Islet of Langerhans (tissue), 1 donor: Measurements from ENCODE around the gene FLYWCH1.
"Not testable (repeated sequence)": the region's sequence is repeated elsewhere in the genome, so short reads cannot be mapped to it uniquely, and the experiment has no call there.

ENCODE experiments used
- FAIRE-seq: peaks from one replicate; lab custom pipeline; 2011; peaks lifted over from hg19 to GRCh38; lab: Jason Lieb, UNC

FLYWCH1 gene

DNA sequence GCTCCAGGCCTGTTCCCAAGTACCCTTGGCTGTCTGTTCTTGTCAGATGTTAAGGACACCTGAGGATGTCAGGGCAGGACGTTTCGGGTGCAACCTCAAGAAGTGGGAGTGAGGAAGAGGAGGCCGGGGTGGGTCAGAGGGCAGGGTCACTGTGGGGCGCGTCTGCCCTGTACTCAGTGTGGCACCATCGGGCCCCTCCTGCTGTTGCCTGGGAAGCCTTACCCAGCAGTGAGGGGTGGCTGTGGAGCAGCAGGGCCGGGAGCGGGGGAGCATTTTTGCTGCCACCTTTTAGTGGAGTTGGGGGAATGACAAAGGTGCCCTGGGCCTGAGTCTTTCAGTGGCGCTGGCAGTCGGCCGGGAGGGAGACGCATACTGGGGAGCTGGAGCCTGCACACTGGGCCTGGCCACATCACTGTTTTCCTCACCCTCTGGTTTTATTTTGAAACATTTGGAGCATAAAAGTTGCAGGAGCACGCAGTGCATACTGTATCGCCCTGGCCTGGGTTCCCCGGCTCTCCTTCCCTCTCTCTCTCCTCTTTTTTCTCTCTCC lies 11.1 kb upstream of the FLYWCH1 start:
- FAIRE-seq, result no peak

DNA sequence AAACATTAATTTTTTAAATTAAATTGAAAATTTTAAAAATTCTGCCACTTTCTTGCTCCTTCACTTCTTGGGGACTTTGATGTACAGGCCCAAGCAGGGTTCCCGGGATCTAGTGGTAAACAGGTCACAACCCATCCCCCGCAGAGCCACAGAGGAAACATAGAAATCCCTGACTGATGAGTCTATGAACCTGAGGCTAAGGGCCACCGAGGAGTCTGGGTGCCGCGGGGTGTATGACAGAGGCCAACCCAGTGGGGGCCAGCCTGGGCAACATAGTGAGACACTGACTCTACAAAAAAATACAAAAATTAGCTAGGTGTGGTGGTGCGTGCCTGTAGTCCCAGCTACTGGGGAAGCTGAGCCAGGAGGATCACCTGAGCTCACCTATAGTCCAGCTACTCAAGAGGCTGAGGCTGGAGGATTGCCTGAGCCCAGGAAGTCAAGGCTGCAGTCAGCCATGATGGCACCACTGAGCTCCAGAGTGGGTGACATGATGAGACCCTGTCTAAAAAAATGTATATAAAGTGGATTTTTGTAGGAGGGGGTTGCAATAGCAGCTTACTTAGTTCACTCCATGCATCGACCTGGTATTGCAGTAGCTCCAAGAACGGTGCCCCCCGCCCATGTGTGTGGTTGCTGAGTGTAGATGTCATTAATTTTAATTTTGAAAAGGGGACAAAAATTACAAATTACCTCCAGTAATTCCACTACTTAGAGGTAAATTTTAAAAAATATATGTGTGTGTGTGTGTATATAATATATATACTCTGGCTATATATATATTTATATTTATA lies 9.2 kb upstream of the FLYWCH1 start:
- no peak for FAIRE-seq

DNA sequence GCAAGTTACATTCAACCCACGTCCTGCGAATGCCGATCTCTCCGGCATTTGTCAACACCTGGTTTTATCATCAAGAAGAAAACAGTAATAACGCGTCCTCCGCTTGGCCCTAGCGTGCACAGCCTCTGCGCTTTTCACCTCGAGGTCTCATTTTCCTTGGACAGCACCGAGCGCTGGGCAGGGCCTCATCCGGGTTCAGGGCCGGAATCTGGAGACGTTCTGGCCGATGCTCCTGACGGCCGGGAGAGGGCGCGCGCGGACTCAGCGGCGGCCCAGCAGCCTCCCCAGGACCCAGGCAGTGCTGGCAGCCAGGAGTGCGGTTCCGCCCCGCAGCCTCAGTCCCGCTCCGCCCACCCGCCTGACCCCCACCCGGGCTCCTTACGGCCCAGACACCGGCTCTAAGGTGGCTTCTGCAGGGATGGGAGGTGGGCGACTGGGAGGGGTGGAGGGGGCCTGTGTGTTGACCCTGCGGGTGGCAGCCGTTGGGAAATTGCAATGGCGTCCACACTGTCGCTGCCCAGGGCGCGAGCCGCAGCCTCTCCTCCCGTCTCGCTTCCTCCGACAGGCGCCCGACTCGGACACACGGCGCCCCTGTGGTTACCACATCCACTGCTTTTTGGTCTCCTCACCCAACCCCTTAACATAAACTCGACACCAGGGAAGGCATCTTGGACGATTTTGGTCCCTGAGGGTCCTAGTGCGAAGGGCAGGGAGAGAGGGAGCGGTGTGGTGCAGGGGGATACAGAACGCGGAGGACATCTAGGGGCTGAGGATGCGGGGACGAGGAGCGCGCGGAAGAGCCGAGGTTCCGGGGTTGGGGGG lies 7.4 kb upstream of the FLYWCH1 start:
- FAIRE-seq, result no peak

DNA sequence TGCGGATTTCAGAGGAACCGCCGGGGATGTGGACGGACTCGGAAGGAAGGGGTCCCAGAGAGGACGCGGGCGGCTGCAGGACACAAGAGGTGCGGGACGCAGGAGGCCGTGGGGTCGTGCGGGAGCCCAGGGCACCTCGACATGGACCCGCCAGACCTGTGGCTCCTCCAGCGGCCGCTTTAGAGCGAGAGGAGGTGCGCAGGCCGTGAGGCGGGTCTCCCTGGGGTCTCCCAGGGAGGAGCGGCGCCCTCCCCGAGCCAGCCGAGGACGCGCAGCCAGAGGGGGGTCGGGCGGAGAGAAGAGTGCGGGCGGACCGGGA lies 6.8 kb upstream of the FLYWCH1 start:
- FAIRE-seq, result no peak

DNA sequence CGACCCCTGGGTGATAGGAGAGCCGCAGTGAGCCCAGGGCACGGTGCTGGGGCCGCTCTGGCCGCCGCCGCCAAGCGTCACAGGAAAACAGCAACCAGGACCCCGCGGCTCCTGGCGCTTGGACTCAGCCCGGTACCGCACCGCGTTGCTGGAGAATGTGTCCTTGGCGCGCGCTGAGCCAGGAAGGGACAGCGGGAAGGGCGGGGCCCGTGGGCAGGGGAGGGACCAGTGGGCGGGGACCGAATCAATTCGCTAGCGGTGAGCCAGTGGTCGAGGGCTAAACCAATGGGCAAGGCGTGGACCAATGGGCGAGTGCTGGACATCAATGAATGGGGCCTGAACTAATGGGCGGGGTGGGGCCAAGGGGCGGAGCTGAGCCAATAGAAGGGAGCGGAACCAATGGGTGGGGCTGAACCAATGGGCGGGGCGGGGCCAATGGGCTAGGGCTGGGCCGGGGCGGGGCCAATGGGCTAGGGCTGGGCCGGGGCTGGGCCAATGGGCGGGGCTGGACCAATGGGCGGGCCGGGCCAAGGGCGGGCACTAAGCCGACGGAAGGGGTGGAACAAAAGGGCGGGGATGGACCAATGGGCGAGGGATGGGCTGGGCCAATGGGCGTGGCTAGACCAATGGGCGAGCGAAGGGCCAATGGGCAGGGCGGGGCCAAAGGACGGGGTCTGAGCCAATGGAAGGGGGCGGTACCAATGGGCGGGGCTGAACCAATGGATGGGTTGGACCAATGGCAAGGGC lies 6.3 kb upstream of the FLYWCH1 start:
- FAIRE-seq, result peak; percentile 84

DNA sequence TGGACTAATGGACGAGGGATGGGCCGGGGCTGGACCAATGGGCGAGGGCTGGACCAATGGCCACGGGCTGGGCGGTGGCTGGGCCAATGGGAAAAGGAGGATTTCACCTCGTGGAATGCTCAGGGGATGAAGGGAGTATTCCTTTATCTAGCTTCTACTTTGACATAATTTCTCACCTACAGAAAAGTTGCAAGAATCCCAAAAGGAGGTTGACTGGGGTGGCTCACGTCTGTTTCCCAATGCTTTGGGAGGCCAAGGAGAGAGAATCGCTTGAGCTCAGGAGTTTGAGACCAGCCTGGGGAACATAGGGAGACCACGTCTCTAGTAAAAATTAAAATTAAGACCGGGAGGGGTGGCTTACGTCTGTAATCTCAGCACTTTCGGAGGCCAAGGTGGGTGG lies 5.7 kb upstream of the FLYWCH1 start:
- no peak for FAIRE-seq

DNA sequence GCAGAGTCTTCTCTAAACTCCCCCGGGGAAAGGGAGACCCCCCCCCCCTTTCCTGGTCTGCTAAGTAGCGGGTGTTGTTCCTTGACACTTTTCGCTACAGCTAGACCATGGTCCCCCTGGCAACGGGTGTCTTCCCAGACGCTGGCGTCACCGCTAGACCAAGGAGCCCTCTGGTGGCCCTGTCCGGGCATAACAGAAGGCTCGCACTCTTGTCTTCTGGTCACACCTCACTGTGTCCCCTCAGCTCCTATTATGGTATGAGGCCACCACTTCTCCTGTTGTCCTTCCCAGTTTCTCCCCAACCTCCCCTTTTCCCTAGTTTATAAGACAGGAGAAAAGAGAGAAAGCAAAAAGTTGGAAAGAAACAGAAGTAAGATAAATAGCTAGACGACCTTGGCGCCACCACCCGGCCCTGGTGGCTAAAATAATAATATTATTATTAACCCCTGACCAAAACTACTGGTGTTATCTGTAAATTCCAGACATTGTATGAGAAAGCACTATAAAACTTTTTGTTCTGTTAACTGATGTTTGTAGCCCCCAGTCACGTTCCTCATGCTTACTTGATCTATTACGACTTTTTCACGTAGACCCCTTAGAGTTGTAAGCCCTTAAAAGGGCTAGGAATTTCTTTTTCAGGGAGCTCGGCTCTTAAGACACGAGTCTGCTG lies 4.5 kb upstream of the FLYWCH1 start:
- not testable (repeated sequence) for FAIRE-seq

DNA sequence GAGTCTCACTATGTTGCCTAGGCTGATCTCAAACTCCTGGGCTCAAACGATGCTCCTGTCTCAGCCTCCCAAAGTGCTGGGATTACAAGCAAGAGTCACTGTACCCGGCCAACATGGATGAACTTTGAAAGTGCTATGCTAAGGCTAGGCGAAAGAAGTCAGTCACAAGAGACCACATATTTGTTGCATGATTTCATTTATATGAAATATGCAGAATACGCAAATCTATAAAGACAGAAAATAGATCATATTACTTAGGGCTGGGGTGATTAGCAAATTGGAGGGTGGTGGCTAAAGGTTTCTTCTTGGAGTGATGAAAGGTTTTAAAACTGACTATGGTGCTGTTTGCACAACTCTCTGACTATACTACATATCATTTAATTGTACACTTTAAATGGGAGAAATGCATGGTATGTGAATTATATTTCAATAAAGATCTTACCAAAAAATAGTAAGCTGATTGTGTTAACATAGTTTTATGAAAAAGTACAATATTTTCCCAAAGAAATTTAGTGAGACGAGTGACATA lies 1.2 kb upstream of the FLYWCH1 start:
- no peak for FAIRE-seq

DNA sequence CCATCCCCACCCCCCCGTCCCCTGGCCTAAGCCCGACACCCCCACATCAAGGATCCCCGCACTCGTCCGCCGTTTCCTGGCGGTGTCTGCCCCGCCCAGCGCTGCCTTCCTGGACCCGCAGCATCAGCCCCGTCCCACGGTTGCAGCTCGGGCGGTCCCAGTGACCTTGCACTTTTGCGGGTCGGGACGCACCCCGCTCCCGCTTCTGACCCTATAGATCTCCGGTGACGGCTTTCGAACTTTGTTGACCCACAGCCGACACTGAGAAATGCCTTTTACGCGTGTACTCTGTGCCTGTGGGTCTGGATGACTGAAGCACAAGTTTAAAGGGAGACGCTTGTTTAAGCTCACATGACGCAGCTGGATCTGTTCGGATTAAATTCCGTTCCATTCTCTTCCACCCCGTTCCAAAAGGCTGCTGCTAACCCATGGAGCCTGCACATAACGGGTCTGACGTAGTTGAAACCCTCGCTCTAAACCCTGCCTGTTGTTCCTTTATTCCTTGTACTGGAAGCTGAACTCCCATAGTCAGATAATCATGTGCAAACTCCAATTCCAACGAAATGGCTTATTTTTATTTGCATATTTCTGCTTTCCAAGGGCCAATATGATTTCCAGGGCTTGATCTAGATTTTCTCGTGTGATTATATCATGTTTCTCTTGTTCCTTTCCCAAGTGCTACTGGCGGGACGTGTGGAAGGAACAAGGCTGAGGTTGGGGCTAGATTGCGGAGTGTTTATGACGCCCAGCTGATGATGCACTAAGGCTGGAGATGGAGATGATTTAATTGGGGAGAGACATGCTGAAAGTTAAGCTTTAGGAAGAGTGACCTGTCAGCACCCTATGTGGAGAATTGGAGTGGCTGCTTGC lies 834 bp downstream of the FLYWCH1 start:
- no peak for FAIRE-seq

DNA sequence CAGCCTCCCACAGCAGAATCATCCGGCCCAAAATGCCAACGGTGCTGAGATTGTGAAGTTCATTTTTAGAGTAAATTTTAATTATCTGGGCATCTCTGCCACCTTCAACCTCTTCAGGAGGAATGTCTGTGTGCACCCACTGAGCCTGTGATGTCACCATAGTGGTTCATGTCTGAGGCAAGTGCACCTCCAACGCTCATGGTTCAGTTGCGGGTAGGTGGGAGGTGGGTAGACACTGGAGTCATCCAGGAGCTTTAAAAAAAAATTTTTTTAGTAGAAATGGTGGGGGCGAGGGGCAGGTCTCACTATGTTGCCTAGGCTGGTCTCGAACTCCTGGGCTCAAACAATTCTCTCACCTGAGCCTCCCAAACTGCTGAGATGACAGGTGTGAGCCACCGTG lies 1.9 kb downstream of the FLYWCH1 start:
- no peak for FAIRE-seq

DNA sequence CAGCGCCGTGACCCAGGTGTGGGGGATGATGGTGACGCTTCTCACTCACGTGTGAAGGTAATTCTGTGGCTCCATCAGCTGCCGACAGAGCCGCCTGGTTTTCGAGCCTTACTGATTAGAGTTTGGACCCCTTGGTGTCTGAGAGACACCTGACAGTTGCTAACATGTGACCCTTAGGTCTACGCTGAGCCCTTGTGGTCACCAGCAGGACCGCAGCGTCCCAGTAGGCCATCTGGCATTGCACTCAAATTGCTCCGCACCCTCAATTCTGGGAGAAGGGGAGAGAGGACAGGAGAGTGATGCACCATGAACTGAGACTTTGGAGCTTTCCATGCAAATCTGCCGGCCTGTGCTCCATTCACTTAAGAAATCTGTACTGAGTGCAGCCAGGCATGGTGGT lies 2.5 kb downstream of the FLYWCH1 start:
- FAIRE-seq, result no peak

DNA sequence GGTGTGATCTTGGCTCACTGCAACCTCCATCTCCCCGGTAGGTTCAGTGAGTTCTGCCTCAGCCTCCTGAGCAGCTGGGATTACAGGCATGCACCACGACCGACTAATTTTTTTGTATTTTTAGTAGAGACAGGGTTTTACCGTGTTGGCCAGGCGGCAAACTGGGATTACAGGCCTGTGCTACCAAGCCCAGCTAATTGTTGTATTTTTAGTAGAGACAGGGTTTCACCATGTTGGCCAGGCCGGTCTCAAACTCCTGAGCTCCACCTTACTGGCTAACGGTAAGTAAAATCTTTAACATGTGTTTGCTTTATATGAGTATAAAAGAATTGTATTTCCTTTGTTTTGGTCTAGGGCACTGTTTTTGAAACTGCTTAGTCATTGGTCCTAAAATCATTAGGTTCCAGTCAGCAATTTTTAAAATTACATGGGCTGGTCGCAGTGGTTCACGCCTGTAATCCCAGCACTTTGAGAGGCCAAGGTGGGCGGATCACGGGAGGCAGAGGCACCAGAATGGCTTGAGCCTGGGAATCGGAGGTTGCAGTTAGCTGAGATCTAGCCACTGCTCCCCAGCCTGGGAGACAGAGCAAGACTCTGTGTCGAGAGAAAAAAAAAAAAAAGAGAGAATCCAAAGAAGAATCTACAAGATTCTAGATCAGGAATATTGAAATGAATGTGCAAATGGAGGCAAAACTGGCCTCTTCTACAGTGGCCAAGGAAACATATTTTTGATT lies 3.6 kb downstream of the FLYWCH1 start:
- FAIRE-seq, result no peak

DNA sequence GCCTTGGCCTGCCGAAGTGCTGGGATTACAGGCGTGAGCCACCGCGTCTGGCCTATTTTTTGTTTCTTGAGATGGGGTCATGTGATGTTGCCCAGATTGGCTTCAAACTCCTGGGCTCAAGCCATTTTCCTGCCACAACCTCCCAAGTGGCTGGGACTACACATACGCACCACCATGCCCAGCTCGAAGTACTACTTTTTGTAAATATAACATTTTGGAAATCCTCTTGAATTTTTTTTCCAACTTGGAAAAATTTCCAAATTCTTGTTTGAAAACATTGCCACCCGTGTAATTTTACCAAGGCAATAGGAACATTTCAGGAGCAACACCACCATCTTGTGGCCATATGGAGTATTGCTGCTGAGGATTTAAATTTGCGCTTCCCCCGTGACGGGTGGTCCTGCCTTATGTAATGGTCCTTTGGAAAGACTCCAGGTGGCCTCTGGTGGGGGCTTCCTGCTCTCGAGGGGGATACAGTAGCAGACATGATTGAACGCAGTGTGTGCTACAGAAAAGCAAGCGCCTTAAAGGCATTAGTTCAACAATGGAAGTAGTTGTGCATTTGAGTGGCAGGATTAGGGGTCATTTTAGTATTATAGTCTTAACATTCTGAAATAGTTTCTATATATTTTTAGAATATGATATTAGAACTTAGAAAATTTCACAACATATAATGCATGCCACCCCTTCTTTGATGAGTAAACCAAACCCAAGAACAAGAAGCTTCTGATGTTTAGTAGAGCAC lies 8.0 kb downstream of the FLYWCH1 start:
- peak; percentile 84 for FAIRE-seq

DNA sequence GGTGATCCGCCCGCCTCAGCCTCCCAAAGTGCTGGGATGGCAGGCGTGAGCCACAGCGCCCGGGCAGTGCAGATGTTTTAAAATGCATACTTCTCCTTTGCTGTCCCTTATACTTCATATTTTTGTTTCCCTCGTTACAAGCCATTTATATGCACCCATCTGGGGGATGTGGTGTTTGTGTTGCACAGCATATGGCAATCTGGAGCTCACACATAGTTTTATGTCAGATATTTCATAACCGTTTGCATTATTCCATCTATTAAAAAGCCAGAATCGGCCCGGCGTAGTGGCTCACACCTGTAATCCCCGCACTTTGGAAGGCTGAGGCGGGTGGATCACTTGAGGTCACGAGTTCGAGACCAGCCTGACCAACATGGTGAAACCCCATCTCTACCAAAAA lies 11.8 kb downstream of the FLYWCH1 start:
- FAIRE-seq, result no peak

DNA sequence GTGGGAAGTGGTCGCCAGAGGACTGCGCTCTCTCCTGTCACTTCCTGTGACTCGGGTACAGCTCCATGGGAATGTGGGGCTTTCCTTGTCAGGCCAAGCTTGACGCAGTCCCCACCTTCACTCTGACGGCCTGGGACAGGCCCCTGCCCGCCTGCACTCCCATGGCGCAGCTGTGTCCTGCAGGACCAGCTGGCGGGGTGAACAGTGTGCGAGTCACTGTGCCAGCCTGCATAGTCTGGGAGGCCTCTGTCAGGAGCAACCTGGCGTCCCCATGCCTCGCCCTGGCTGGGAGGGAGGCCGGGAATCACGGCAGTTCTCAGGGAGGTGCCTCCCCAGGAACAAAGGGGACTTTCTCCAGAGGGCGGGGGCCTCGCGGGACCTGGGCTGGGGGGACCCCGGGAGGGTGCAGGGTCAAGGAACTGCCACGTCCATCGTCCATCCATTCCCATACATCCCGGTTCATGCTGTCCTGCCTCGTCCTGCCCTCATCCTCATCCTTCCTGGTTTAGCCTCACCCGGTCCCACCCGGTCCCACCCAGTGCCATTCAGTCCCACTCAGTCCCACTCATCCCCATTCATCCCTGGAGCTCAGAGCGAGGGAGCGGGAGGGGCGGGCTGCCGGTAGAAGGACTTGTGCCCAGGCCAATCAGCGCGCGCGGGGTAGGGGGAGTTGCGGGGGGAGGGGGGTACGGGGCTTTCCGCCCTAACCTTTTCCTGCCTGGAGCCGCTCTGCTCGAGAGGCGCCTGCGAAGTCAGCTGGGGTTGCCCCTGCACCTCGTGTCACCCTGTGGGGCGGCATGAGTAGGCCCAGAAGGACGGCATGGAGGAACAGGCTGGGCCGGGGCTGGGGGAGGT lies 13.4 kb downstream of the FLYWCH1 start:
- no peak for FAIRE-seq

DNA sequence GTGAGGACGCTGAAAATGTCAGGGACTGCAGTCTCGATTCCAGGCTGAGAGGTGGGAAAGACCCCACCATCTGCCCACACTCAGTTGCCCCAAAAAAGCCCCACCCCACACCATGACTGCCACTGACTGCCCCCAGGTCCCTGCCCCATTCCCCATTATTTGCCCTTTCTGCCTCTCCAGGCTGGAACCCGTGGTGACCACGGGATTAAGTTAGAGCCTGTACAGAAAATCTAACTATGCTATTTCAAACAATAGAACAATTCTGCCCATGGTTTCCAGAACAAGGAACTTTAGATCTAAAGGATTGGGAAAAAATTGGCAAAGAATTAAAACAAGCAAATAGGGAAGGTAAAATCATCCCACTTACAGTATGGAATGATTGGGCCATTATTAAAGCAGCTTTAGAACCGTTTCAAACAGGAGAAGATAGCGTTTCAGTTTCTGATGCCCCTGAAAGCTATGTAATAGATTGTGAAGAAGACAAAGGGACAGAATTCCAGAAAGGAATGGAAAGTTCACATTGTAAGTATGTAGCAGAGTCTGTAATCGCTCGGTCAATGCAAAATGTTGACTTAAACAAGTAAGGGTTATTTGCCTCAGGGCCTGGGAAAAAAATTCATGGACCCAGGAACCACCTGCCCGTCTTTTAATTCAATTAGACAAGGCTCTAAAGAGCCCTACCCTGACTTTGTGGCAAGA lies 14.4 kb downstream of the FLYWCH1 start:
- FAIRE-seq, result no peak

DNA sequence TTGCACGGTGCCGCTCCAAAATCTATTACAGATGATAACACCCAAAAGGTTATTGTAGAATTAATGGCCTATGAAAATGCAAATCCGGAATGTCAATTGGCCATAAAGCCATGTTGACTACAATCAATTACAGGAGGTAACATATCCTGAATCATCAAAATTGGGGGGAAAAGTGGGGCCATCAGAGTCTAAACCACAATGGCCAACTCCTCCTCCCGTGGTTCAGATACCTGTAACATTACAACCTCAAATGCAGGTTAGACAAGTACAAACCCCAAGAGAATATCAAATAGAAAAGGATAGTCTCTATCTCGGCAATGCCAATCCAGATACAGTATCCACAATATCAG lies 14.9 kb downstream of the FLYWCH1 start:
- FAIRE-seq, result no peak

DNA sequence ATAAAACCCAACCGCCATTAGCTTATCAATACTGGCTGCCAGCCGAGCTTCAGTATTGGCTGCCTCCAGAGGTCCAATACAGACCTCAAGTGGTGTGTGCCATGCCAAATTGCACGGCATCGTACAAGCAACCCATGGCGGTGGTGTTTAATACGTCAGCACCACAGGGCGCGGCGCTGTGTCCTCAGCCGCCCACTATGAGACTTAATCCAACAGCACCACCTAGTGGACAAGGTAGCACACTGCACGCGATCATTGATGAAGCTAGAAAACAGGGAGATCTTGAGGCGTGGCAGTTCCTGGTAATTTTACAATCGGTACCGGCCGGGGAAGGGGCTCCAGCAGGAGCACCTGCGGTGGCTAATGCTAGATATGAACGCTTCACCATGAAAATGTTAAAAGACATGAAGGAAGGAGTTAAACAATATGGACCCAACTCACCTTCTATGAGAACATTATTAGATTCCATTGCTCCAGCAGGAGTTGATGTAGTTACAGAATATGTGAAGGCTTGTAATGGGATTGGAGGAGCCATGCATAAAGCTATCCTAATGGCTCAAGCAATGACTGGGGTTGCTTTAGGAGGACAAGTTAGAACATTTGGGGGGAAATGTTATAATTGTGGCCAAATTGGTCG lies 15.4 kb downstream of the FLYWCH1 start:
- no peak for FAIRE-seq
